ENCODE data around the gene ITGB4. TPM values are rescaled to one million over a fixed set of nuclear protein-coding genes. Genes with fewer than 3 reads are reported as not detected.

ITGB4 gene
- total and polyA plus RNA-seq, 4 donors, result 11.1 to 47.8 (median 14.8) TPM

DNA sequence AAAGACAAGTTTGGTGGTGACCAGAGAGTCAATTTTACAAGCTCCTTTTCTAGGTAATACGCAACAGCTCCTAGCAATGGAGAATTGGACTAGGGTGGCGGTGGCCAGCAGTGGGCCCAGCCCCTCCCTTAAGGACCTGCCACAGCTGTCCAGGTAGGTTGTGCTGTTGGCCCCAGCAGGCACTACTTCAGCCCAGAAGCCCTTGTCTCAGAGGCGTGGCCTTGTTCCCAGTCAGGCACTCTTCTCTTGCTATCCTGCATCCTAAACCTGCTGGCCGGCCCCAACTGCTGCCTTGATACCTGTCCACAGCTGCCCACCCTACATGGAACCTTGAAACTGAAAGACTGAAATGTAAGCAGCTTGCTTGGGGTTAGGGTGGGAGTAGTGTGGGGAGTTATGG, 44.7 kb downstream of the ITGB4 start:
- DNase-seq (no peak), ATAC-seq (ENCODE audit: insufficient read depth, low FRiP score) (no peak)
- Histone ChIP-seq H3K27me3 (ENCODE audit: control insufficient read depth in 3 of 3, insufficient read depth in 3 of 3, low read length in 2 of 3) (no peaks in the 10 kb centered on the region), H3K4me1 (ENCODE audit: control insufficient read depth in 5 of 5, insufficient read depth in 5 of 5, low read length in 5 of 5) (peaks cover 0 to 12% (median 8%) of the 10 kb centered on the region in 5 donors), H3K36me3 (ENCODE audit: control insufficient read depth in 4 of 4, insufficient read depth in 4 of 4, low read length in 4 of 4) (peaks cover 0 to 2% (median 0%) of the 10 kb centered on the region in 4 donors), H3K9ac (ENCODE audit: insufficient read depth in 1 of 2, low read length in 2 of 2) (no peak overlapping the region), H3K9me3 (ENCODE audit: control insufficient read depth in 4 of 4, insufficient read depth in 3 of 4, low read length in 3 of 4) (no peaks in the 10 kb centered on the region), H3K27ac (ENCODE audit: low read depth in 1 of 2, low read length in 1 of 2) (peak overlapping the region in 1 of 2 donors; percentile 72), H3K4me3 (no peak overlapping the region)
- no peak for TF ChIP-seq CTCF (IDR thresholded peaks at IDR 0.05; ENCODE audit: control extremely low read depth, extremely low read depth)
- WGBS, 2 donors, result 82 to 85% methylated on average over 4 of the region's 4 CpGs

GRCh38 chr17:75767881-75768280, 46.6 kb downstream of the ITGB4 start:
- TF ChIP-seq CTCF (IDR thresholded peaks at IDR 0.05; ENCODE audit: control extremely low read depth, extremely low read depth), result no peak
- Histone ChIP-seq H3K27me3 (ENCODE audit: control insufficient read depth in 3 of 3, insufficient read depth in 3 of 3, low read length in 2 of 3) (no peaks in the 10 kb centered on the region), H3K27ac (ENCODE audit: low read depth in 1 of 2, low read length in 1 of 2) (no peak overlapping the region), H3K9me3 (ENCODE audit: control insufficient read depth in 4 of 4, insufficient read depth in 3 of 4, low read length in 3 of 4) (no peaks in the 10 kb centered on the region), H3K4me1 (ENCODE audit: control insufficient read depth in 5 of 5, insufficient read depth in 5 of 5, low read length in 5 of 5) (peaks cover 0 to 12% (median 10%) of the 10 kb centered on the region in 5 donors), H3K36me3 (ENCODE audit: control insufficient read depth in 4 of 4, insufficient read depth in 4 of 4, low read length in 4 of 4) (peaks cover 0 to 1% (median 0%) of the 10 kb centered on the region in 4 donors), H3K4me3 (no peak overlapping the region), H3K9ac (ENCODE audit: insufficient read depth in 1 of 2, low read length in 2 of 2) (no peak overlapping the region)
- no peak for DNase-seq
- WGBS, 2 donors, result 91 to 95% methylated on average over 8 of the region's 8 CpGs
- no peak for ATAC-seq (ENCODE audit: insufficient read depth, low FRiP score)

- no peak for ATAC-seq (ENCODE audit: insufficient read depth, low FRiP score)
- TF ChIP-seq CTCF (IDR thresholded peaks at IDR 0.05; ENCODE audit: control extremely low read depth, extremely low read depth), result no peak
- DNase-seq, result no peak
- no peaks in the 10 kb centered on the region for H3K27me3 ChIP-seq (ENCODE audit: control insufficient read depth in 3 of 3, insufficient read depth in 3 of 3, low read length in 2 of 3)
- H3K36me3 ChIP-seq (ENCODE audit: control insufficient read depth in 4 of 4, insufficient read depth in 4 of 4, low read length in 4 of 4), result peaks cover 0 to 3% (median 0%) of the 10 kb centered on the region in 4 donors
- WGBS, 2 donors, result 67 to 85% methylated on average over 3 of the region's 3 CpGs
- no peak overlapping the region for H3K9ac ChIP-seq (ENCODE audit: insufficient read depth in 1 of 2, low read length in 2 of 2)
- no peak overlapping the region for H3K27ac ChIP-seq (ENCODE audit: low read depth in 1 of 2, low read length in 1 of 2)
- H3K9me3 ChIP-seq (ENCODE audit: control insufficient read depth in 4 of 4, insufficient read depth in 3 of 4, low read length in 3 of 4), result no peaks in the 10 kb centered on the region
- peaks cover 0 to 2% (median 1%) of the 10 kb centered on the region in 5 donors for H3K4me1 ChIP-seq (ENCODE audit: control insufficient read depth in 5 of 5, insufficient read depth in 5 of 5, low read length in 5 of 5)
- no peak overlapping the region for H3K4me3 ChIP-seq
Observed at GRCh38 chr17:75769536-75769935, 48.3 kb downstream of the ITGB4 start.
